HG03108 (cell line): ENCODE results near the gene MAN1C1.

ENCODE experiments used
- ATAC-seq: cut with Tn5 transposase; IDR thresholded peaks from one replicate; pipeline ENCODE4 v1.9.1; 2021; ENCODE audit warnings: moderate library complexity; ENCODE audit not compliant: unreplicated experiment

The MAN1C1 gene

DNA sequence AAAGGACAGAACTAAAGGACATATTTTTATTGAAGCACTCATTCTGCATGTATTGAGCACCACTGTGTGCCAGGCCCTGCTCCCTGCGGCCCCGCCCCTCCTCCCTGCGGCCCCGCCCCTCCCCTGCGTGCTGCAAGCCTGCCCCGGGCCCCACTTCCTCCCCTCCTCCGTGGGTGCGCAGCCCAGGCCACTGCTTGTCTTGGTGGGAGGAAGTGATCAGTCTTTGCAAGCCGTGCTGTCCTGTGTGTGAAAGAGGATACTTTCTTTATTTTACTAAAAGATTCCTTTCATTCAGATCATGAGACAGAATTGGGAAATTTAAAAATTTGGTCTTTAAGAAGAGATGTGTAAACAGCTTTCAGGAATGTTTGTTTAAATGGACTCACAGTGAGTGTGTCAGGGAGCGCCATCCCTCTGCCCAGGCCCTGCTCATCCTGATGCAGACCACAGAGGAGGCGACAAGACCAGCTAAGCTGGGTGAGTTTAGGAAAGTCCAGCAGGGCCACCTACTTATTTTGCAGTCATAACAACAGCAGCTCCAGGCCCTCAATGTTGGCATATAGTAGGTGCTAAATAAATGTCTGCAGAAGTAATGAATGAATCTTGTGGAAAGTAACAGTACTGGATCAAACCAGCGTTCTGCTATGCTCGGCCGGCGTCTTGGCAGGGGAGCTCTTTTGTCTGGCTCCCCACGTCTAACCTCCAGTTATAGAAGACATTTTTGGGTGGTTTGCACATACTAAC, 95.1 kb downstream of the MAN1C1 start:
- no peak for ATAC-seq

DNA sequence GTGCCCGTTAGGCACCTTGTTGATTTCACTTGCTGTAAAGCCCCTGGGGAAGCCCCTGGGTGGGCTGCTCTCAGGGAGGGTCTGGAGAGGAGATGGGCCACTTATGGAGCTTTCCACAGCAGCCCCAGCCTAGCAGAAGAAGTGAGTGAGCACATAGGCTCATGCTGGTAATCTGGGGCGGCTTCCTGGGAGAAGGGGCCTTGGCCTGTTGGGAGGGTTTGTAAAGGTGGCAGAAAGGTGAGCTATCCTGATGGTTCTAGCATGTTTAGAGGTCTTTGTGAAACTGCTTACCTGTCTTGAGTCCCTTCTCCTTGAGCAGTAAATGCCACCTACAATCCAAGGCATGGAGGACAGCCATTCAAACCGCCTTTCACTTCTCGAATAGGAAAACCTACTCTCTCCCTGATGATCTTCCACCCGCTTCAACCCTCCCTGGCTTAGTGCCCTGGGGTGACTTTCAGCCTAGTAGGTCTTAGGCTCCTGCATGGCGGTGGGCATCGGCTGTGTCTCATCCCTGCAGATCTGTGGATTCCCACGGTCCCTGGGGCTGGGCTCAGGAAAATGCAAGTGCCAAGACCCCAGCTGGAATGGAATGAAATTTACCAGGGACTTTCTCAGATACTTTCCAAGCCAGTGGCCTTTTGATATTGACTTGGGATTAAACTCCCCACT, 95.8 kb downstream of the MAN1C1 start:
- no peak for ATAC-seq

GRCh38 chr1:25713961-25714360, 97.4 kb downstream of the MAN1C1 start:
- ATAC-seq, result no peak

DNA sequence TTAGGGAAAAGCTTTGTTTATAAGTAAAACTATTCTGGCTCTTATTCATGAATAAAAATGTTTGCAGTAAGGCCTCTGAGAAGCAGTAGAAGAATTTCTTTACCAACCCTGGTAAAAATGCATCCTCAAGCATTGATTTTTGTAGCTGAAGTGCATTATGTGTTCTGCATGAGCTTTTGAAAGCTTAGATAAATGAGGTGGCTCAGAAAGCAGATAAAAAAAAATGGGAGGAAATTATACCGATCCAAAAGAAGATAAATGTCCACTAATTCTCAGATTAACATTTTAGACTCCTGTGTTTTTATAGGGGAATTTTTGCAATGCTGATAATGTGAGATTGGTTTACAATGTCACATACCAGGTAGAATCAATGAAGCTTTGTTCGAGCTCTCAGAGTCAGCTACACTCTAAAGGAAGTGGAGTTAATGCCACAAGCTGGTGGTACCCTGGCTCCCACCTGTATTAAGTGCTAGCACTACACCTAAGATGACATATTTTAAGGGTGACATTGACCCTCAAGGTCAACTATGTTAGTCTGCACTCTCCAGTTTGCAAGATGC, 97.9 kb downstream of the MAN1C1 start:
- no peak for ATAC-seq

GRCh38 chr1:25715888-25716287, 99.3 kb downstream of the MAN1C1 start:
- no peak for ATAC-seq

- no peak for ATAC-seq
These were observed 99.7 kb downstream of the MAN1C1 start for GRCh38 chr1:25716320-25716719.

DNA sequence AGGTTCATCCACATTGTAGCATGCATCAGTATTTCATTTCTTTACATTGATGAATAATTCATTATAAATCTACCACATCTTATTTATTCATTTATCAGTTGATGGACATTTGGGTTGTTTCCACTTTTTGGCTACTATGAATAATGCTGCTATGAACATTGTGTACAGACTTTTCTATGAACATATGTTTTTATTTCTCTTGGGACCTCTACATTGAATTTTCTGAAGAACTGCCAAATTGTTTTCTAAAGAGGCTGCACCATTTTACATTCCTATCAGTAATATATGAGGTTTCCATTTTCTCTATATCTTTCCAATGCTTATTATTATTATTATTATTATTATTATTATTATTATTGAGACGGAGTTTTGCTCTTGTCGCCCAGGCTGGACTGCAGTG, 102.1 kb downstream of the MAN1C1 start:
- no peak for ATAC-seq

DNA sequence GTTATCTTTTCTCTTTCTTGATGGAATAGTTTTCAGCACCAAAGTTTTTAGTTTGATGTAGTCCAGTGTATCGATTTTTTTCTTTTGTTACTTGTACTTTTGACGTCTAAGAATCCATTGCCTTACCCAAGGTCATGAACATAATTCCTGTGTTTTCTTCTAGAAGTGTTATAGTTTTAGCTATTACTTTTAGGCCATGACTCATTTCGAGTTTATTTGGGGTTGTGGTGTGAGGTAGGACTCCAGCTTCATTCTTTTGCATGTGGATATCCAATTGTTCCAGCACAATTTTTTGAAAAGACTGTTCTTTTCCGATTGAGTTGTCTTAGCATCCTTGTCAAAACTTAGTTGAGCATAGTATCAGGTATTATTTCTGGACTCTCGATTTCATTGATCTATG, 104.0 kb downstream of the MAN1C1 start:
- no peak for ATAC-seq

- ATAC-seq, result no peak
These were observed 106.8 kb downstream of the MAN1C1 start for GRCh38 chr1:25723250-25723880.

GRCh38 chr1:25724201-25724600, 107.6 kb downstream of the MAN1C1 start:
- ATAC-seq, result no peak

DNA sequence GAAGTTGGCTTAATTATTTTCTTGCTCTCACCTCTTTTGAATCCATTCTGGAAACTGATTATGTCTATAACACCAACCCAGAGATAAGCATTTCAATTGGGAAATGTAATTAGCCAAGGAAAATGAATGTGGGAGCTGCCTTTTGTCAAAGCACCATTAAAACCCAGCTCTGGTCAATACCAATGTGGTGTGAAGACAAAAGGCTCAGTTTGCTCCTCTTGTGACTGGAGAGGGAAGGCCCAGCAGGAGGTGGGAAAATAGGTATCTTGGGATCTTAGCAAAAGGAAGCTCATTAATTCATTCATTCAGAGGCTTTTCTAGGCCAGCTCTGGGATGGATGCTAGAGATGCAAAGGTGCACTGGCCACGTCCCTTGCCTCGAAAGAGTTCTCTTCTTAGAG, 108.4 kb downstream of the MAN1C1 start:
- no peak for ATAC-seq

DNA sequence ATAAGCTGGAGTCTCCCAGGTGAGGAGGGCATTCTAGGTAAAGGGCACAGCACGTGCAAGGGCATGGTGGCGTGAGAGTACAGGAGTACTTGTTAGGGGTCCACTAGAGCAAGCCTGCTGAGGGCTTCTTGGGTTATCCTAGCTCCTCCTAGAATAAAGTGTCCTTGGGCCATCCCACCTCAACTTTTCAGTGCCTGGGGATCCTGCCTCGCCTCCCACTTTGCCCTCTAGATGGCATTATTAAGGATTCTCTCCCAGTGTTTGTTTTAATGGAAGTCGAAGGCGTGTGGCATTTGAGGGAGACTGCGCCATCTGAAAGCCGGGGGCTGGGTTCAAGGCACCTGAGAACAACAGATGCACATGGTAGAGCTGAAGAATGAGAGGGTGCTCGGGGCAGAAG, 108.9 kb downstream of the MAN1C1 start:
- no peak for ATAC-seq

GRCh38 chr1:25727088-25727487, 110.5 kb downstream of the MAN1C1 start:
- ATAC-seq, result no peak

DNA sequence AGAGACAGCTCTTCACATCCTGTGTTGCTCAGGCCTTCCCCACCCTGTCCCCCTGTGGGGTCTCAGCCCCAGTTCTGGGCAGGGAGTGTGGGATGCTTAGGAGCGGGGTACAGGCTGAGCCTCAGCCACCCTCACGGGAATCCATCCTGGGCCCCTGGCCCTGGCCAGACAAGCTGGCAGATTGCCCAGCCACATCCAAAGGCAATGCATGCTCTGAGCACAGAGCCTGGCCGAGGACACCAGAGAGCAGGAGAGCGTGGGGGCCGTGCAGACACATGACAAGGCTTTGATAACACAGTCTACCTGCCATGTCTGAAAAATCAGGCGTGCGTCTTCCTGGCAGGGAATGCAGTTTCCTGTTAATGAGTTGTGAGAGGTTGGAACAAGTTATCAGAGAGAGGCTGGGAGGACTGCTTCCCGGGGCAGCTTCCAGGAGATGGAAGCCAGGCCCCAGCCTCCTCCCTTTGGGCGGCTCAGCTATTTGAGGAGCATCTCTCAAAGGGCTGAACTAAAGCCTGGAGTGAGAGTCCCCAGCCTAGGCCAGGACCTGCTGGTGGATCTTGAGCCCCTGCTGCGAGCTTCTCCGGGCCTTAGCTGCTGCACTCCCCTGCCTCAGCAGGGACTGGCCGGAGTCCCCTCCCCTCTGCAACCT, 111.2 kb downstream of the MAN1C1 start:
- ATAC-seq, result no peak

- no peak for ATAC-seq
These were observed 111.8 kb downstream of the MAN1C1 start for GRCh38 chr1:25728301-25728935.

GRCh38 chr1:25729045-25729444, 112.5 kb downstream of the MAN1C1 start:
- ATAC-seq, result no peak

- ATAC-seq, result no peak
These were observed 113.4 kb downstream of the MAN1C1 start for GRCh38 chr1:25729790-25730644.

- ATAC-seq, result no peak
These were observed 114.6 kb downstream of the MAN1C1 start for GRCh38 chr1:25731148-25731547.

GRCh38 chr1:25731626-25732370, 115.2 kb downstream of the MAN1C1 start:
- ATAC-seq, result no peak
